ENCODE data around the gene MIPEP.

MIPEP gene

GRCh38 chr13:23868521-23868920, 20.7 kb downstream of the MIPEP start:
- DNase-seq (ENCODE audit: low read depth in 2 of 2) = peak; percentile 50 to 93
- no peak for TF ChIP-seq CTCF (IDR thresholded peaks at IDR 0.05; ENCODE audit: low read depth, low read length)
- H3K4me3 ChIP-seq (replicated peaks in 1 of 2; ENCODE audit: low read depth in 2 of 2, low read length in 2 of 2) = no peak overlapping the region

GRCh38 chr13:23867027-23867491, 22.1 kb downstream of the MIPEP start:
- DNase-seq (ENCODE audit: low read depth in 2 of 2) = peak; percentile 33 to 72
- no peak overlapping the region for H3K4me3 ChIP-seq (replicated peaks in 1 of 2; ENCODE audit: low read depth in 2 of 2, low read length in 2 of 2)
- TF ChIP-seq CTCF (IDR thresholded peaks at IDR 0.05; ENCODE audit: low read depth, low read length) = no peak

- H3K4me3 ChIP-seq (replicated peaks in 1 of 2; ENCODE audit: low read depth in 2 of 2, low read length in 2 of 2) = no peak overlapping the region
- TF ChIP-seq CTCF (IDR thresholded peaks at IDR 0.05; ENCODE audit: low read depth, low read length) = no peak
- DNase-seq (ENCODE audit: low read depth in 2 of 2) = peak in 1 of 2 donors; percentile 45
Observed at GRCh38 chr13:23866420-23867026, 22.7 kb downstream of the MIPEP start.

- DNase-seq (ENCODE audit: low read depth in 2 of 2) = no peak
- H3K4me3 ChIP-seq (replicated peaks in 1 of 2; ENCODE audit: low read depth in 2 of 2, low read length in 2 of 2) = no peak overlapping the region
- TF ChIP-seq CTCF (IDR thresholded peaks at IDR 0.05; ENCODE audit: low read depth, low read length) = no peak
Observed at GRCh38 chr13:23865906-23866305, 23.3 kb downstream of the MIPEP start.

- TF ChIP-seq CTCF (IDR thresholded peaks at IDR 0.05; ENCODE audit: low read depth, low read length) = no peak
- no peak for DNase-seq (ENCODE audit: low read depth in 2 of 2)
- no peak overlapping the region for H3K4me3 ChIP-seq (replicated peaks in 1 of 2; ENCODE audit: low read depth in 2 of 2, low read length in 2 of 2)
Observed at GRCh38 chr13:23865026-23865425, 24.2 kb downstream of the MIPEP start.

GRCh38 chr13:23861310-23861709, 27.9 kb downstream of the MIPEP start:
- TF ChIP-seq CTCF (IDR thresholded peaks at IDR 0.05; ENCODE audit: low read depth, low read length) = no peak
- no peak for DNase-seq (ENCODE audit: low read depth in 2 of 2)
- H3K4me3 ChIP-seq (replicated peaks in 1 of 2; ENCODE audit: low read depth in 2 of 2, low read length in 2 of 2) = no peak overlapping the region

- no peak overlapping the region for H3K4me3 ChIP-seq (replicated peaks in 1 of 2; ENCODE audit: low read depth in 2 of 2, low read length in 2 of 2)
- TF ChIP-seq CTCF (IDR thresholded peaks at IDR 0.05; ENCODE audit: low read depth, low read length) = no peak
- DNase-seq (ENCODE audit: low read depth in 2 of 2) = no peak
Observed at GRCh38 chr13:23859904-23860303, 29.3 kb downstream of the MIPEP start.

Data from cardiac fibroblast (primary cell).